Stimulated activated CD4-positive, alpha-beta T cell treated with anti-CD3 and anti-CD28 coated beads, Interleukin-12 subunit alpha, Interleukin-12 subunit beta, amount 100 ng/mL, for 4 hours (primary cell): ENCODE data around the gene SORCS2.

Experiments
- DNase-seq: peaks from one replicate; pipeline ENCODE4 v3.0.0-alpha.2; 2020

Gene SORCS2

DNA sequence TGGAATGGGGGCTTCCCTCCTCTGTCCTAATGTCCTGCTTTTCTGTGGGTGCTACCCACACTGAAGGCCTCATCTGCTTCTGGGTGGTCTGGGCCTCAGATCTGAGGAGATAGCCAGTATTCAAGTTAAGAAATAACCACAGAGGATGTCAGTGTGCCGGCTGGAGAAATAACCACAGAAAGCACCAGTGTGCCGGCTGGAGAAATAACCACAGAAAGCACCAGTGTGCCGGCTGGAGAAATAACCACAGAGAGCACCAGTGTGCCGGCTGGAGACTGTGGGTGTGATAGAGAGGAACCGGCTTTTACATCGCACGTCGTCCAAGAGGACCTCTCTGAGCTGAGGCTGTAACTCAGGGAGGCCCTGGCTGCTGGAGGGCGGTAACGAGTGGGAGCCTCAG, 308.1 kb downstream of the SORCS2 start:
- no peak for DNase-seq

DNA sequence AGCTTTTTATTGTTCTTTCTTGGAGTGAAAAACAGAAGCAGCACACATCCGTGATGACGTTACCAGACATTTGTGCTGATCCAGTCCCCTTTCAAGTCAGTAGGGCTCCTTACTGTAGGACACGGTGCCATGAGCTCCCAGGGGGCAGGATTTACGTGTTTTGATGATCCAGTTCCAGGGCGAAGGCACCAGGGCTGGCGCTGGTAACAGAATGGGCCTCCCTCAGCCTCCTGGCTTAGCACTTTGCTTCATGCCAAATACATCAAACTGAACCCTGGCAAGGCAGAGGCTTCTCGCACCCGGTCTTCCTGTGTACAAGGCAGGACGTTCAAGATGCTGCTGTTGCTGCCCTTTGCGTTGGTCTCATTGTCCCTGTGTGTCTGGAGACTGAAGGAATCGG, 309.0 kb downstream of the SORCS2 start:
- no peak for DNase-seq

GRCh38 chr4:7501873-7502272, 309.5 kb downstream of the SORCS2 start:
- no peak for DNase-seq

GRCh38 chr4:7503559-7504249, 311.4 kb downstream of the SORCS2 start:
- no peak for DNase-seq

DNA sequence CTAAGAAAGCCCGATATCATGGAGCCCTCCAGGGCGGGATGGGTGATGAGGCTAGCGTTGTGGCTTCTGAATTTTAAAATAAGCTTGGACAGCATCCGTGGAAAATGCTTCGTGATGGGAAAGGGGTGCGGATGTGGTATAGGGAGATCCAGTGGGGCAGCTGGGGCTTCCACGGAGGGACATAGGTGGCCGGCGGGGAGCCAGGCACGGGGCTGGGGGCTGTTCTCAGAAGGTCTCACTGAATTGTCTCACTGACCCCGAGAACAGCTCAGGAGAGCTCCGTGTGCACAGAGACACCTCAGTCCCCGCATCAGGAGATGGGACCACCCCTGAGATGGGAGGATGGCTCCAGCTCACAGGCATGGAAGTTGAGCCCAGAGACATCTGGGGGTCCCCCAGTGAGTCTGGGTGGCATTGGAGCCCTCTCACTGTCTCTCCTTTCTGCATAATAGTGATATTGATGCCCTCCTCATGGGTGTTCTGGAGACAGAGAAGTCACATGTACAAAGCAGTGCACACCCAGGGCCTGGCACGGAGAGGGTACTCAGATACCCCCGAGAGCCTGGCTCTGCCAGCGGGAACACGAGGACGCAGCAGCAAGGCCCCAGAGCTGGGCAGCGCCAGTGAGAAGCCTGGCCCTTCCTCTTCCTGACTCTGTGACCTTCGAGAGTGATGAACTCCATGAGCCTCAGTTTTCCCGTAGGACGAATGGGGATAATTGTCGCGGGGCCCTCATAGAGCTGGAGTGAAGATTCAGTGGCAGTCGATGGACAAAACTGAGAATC, 313.0 kb downstream of the SORCS2 start:
- DNase-seq = no peak

DNA sequence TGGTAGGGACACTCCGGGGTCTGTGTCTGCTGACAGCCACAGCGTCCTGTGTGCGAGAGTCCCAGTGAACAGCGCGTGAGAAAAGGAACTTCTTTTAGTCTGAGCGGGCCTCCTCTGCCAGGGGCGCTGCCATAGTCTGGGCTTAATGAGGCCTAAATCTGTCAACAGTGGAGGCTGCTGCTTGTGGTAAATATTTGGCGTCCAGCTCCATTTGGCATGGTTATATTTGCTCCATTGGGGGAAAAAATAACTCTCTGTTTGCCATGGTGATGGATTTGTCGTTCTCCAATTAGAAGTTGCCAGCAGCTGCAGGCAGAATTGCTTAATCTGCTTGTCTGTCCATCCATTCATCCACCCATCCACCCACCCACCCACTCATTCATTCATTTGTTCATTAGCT, 313.8 kb downstream of the SORCS2 start:
- DNase-seq = no peak

DNA sequence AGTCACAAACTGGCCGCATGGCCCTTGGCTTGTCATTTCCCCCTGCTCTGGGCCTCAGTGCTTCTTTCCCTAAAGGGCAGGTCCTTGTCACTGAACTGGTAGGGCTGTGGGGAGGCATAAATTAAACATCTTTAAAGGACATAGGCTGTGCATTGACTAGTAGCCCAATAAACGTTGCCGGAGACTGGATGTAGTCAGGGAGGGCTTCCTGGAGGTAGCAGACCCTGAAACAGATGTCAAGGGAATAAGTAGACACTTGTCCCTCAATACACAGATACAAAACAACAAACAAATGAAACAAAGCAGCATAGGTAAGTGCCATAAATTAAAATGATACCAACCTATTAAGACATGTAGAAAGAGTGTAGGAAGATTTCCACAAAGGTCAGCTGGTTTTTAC, 314.2 kb downstream of the SORCS2 start:
- no peak for DNase-seq

DNA sequence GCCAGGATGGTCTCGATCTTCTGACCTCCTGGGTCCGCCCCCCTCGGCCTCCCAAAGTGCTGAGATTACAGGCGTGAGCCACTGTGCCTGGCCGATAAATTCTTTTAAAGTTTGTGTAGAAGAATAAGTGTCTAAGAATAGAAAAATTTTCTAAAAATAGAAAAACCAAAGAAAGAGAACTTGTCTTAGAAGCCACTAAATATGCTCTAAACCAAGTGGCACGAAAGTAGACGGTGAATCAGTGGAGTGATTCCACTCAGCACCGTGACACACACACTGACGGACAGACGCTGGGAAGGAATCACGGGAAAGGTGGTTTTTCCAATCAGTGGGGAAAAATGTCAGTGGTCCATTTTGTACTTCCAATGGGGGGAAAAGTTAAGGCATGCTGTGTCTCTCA, 315.0 kb downstream of the SORCS2 start:
- DNase-seq = no peak

GRCh38 chr4:7510066-7510465, 317.7 kb downstream of the SORCS2 start:
- no peak for DNase-seq

GRCh38 chr4:7510538-7510937, 318.2 kb downstream of the SORCS2 start:
- no peak for DNase-seq

DNA sequence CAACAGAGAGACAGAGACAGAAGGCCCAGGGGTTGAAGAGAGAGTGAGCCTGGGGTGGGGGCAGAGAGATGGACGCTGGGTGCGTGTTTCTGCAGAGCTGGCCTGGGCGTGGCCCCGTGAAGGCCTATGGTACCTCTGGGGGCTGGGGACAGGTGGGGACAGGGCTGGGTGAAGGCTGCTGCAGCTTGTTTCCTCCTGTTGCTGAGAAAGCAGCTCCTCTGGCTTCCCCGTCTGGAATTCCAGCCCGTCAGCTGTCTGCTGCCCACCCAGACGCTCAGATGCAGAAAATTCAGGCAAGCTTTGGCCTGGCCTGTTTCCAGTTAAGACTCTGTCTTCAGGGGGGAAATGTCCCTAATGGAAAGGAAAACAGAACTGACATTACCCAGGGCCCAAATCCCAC, 319.2 kb downstream of the SORCS2 start:
- DNase-seq = no peak

DNA sequence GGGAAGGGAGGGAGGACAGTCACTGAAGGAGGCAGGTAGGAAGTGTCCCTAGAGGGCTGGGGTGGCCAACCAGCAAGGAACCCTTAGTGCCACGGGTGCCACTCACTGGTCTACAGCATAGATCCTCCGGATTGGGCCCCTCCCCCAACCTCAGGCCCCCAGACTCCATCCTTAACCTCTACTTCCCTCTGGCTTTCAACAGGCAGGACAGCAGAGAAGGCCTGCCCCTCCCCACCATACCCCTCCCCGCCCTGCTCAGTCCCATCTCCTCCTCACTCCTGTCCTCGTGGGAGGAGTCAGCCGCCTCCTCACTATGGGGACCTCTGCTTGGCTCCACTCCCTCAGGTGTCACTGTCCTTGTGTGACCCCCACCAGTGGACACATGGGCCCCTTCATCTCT, 320.1 kb downstream of the SORCS2 start:
- no peak for DNase-seq

DNA sequence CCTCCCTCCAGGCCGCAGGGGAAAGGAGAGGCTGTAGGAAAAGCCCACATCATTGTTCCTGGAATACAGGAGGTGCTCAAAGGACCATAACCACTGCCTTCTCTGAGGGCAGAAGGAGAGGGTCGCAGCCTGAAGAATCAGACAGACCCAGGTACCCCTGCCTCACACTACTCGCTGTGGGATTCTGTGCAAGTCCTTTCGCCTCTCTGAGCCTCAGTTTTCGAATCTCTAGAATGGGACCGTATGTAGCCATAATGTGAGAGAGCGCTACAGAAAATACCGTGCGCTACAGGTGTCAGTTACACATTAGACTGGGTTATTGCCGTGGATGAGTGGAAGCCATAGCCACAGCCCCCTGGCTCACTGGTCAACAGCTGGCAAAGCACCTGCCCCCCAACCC, 320.6 kb downstream of the SORCS2 start:
- DNase-seq = no peak

DNA sequence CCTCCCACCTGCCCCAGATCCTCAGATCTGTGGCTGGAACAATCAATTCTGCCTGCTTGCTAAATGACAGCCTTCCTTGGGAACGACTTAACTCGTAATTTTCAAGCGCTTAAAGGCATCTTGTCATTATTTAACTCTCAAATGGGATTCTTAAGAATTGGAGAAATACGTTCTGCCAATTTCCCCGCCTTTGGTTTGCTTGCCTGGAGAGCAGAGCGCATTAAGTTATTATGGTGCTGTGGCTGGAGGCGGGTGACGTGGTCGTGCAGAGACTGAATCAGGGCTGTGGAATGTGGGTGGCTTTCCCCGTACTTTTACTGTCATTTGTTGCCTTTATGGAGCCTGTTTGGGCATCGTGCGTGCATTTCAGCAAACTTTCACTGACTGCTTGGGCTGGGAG, 321.3 kb downstream of the SORCS2 start:
- no peak for DNase-seq

DNA sequence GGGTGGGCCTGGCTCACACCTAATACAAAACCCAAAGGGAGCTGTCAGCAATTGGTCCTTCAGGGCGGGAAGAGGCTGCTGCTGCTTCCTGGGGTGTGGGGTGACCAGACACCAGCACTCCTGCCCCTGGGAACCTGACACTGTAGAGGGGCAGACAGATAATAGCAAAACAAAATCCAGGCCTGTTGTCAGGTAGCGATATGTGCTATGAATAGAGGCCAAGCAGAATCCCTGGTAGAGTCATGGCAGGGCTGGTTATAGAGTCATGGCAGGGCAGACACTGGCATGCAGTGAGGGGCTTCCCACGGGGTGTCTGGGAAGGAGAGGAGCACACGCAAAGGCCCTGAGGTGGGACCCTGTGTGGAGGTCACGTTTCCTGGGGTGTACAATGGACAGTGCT, 321.9 kb downstream of the SORCS2 start:
- no peak for DNase-seq

- no peak for DNase-seq
Observed at GRCh38 chr4:7514789-7515188, 322.5 kb downstream of the SORCS2 start.

DNA sequence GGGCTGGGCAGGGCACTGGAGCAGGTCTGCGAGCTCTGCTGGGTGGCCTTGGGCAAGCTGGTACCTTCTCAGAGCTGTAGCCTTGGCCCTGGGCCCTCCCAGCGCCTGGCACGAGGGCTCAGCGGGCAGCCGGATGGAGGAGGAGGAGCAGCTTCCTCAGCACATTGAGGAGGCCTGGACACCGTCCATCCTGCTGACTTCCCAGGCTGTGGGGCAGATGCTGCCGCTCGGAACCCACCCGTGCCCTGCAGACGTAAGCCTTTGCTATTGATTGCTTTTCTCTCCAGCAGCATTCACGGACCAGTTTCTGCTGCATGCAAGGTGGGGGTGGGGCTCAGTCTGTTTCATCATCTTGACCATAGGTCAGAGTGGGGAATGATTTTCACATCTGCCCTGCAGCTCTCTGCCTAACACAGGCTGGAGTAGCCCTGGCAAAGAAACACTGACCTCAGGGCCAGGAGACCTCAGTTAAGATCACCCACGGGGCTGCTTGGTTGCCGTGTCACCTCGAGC, 323.1 kb downstream of the SORCS2 start:
- no peak for DNase-seq

GRCh38 chr4:7516096-7516772, 323.9 kb downstream of the SORCS2 start:
- DNase-seq = no peak

DNA sequence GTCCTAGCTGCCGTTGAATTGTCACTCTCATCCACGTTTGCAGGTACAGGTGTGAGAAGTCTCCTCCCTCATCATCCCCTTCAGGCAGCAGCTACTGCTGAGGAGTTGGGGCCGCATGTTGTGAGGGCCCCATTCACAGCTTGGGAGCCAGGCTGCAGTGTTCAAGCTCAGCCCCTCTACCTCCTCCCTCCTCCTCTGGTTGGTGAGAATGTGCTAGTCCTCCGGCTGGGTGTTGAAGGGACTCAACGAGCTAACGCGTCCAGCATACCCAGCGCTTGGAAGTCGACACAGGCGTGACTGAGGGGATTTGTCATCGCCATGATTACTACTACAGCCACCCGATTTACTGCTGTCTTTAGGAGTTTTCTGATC, 324.4 kb downstream of the SORCS2 start:
- DNase-seq = no peak

- no peak for DNase-seq
Observed at GRCh38 chr4:7518871-7519637, 326.7 kb downstream of the SORCS2 start.

DNA sequence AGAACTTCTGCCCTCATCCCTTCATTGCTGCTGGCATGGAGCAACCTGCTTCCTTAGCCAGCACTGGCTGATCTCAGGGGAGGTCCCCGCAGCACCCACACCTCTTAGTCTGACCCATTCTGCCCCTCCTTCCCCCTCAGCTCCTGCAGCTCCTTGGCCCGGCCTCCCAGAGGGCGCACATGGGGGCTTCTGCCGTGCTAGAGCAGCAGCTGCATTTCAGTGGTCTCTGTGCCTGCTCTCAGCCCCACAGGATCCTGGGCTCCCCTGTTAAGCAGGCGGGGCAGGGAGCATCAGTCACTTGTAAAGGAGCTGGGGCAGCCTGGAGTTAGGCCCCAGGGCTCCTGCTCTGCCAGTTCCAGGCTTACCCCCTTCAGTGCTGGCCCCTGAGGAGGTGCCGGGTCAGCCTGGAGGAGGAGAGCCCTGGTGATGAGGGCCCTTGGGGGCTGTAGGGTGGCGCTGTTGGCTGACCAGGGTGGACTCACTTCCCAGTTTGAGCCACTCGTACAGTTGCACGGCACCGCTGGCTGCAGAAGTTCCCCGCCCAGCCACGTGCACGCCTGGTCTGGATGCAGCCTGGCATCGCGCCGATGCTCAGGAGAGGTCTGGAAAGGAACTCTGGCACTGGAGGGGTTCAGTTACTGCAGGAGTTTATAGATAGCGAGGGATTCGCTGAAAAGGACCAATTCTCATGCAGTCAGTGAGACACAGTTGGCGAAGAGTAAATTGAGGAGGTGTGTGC, 327.5 kb downstream of the SORCS2 start:
- no peak for DNase-seq

GRCh38 chr4:7521666-7522065, 329.3 kb downstream of the SORCS2 start:
- DNase-seq = no peak
